ENCODE data around the gene PRRG1. TPM values are rescaled to one million over a fixed set of nuclear protein-coding genes. Genes with fewer than 3 reads are reported as not detected.
"Not testable (repeated sequence)": the region's sequence is repeated elsewhere in the genome, so short reads cannot be mapped to it uniquely, and the experiment has no call there.

The PRRG1 gene
- total RNA-seq, 2 donors from 2014 or later: 5.4 to 15.0 TPM

GRCh38 chrX:37445182-37445581 lies 96.0 kb downstream of the PRRG1 start:
- Histone ChIP-seq H3K4me3 (no peak overlapping the region), H3K4me1 (no peaks in the 10 kb centered on the region), H3K27ac (no peak overlapping the region), H3K36me3 (no peaks in the 10 kb centered on the region), H3K9me3 (no peaks in the 10 kb centered on the region), H3K9ac (ENCODE audit: low read depth in 2 of 2, low read length in 2 of 2) (no peak overlapping the region), H3K27me3 (no peaks in the 10 kb centered on the region)
- TF ChIP-seq CTCF (IDR thresholded peaks at IDR 0.05): no peak
- DNase-seq: no peak
- intact Hi-C loops (cut with DNase I): no loop called here

- Histone ChIP-seq H3K9ac (ENCODE audit: low read depth in 2 of 2, low read length in 2 of 2) (no peak overlapping the region), H3K36me3 (no peaks in the 10 kb centered on the region), H3K27ac (no peak overlapping the region), H3K9me3 (no peaks in the 10 kb centered on the region), H3K4me1 (no peaks in the 10 kb centered on the region), H3K27me3 (no peaks in the 10 kb centered on the region), H3K4me3 (no peak overlapping the region)
- DNase-seq: no peak
- intact Hi-C loops (cut with DNase I): no loop called here
- no peak for TF ChIP-seq CTCF (IDR thresholded peaks at IDR 0.05)
These were observed 104.7 kb downstream of the PRRG1 start for GRCh38 chrX:37453821-37454220.

GRCh38 chrX:37454537-37455285 lies 105.5 kb downstream of the PRRG1 start:
- H3K27me3 ChIP-seq: no peaks in the 10 kb centered on the region
- no peaks in the 10 kb centered on the region for H3K36me3 ChIP-seq
- peak overlapping the region; percentile 39 for H3K27ac ChIP-seq
- H3K9ac ChIP-seq (ENCODE audit: low read depth in 2 of 2, low read length in 2 of 2): no peak overlapping the region
- peak; percentile 23 for DNase-seq
- no peak for TF ChIP-seq CTCF (IDR thresholded peaks at IDR 0.05)
- no peaks in the 10 kb centered on the region for H3K4me1 ChIP-seq
- intact Hi-C loops (cut with DNase I): no loop called here
- H3K9me3 ChIP-seq: no peaks in the 10 kb centered on the region
- H3K4me3 ChIP-seq: no peak overlapping the region

GRCh38 chrX:37455381-37455780 lies 106.2 kb downstream of the PRRG1 start:
- no peaks in the 10 kb centered on the region for H3K36me3 ChIP-seq
- H3K27me3 ChIP-seq: no peaks in the 10 kb centered on the region
- H3K4me1 ChIP-seq: no peaks in the 10 kb centered on the region
- intact Hi-C loops (cut with DNase I): no loop called here
- no peak overlapping the region for H3K4me3 ChIP-seq
- TF ChIP-seq CTCF (IDR thresholded peaks at IDR 0.05): no peak
- H3K27ac ChIP-seq: peak overlapping the region; percentile 39
- DNase-seq: no peak
- no peaks in the 10 kb centered on the region for H3K9me3 ChIP-seq
- H3K9ac ChIP-seq (ENCODE audit: low read depth in 2 of 2, low read length in 2 of 2): no peak overlapping the region

- H3K4me3 ChIP-seq; intact Hi-C loops (cut with DNase I); H3K27me3 ChIP-seq; H3K4me1 ChIP-seq; H3K9me3 ChIP-seq; H3K9ac ChIP-seq (ENCODE audit: low read depth in 2 of 2, low read length in 2 of 2); DNase-seq; H3K36me3 ChIP-seq; H3K27ac ChIP-seq: not testable (repeated sequence)
These were observed 111.1 kb downstream of the PRRG1 start for GRCh38 chrX:37460285-37460684.

- Histone ChIP-seq H3K9me3 (no peaks in the 10 kb centered on the region), H3K27me3 (no peaks in the 10 kb centered on the region), H3K4me3 (no peak overlapping the region), H3K9ac (ENCODE audit: low read depth in 2 of 2, low read length in 2 of 2) (no peak overlapping the region), H3K36me3 (no peaks in the 10 kb centered on the region), H3K4me1 (no peaks in the 10 kb centered on the region), H3K27ac (no peak overlapping the region)
- TF ChIP-seq CTCF (IDR thresholded peaks at IDR 0.05): no peak
- intact Hi-C loops (cut with DNase I): no loop called here
- DNase-seq: no peak
These were observed 113.2 kb downstream of the PRRG1 start for GRCh38 chrX:37462346-37462745.
